ENCODE measurements around the gene SLC18B1.
A peak's percentile ranks its signal among the peaks of the same experiment; 100 is the strongest.
"Not testable (repeated sequence)": the region's sequence is repeated elsewhere in the genome, so short reads cannot be mapped to it uniquely, and the experiment has no call there.

Gene SLC18B1

DNA sequence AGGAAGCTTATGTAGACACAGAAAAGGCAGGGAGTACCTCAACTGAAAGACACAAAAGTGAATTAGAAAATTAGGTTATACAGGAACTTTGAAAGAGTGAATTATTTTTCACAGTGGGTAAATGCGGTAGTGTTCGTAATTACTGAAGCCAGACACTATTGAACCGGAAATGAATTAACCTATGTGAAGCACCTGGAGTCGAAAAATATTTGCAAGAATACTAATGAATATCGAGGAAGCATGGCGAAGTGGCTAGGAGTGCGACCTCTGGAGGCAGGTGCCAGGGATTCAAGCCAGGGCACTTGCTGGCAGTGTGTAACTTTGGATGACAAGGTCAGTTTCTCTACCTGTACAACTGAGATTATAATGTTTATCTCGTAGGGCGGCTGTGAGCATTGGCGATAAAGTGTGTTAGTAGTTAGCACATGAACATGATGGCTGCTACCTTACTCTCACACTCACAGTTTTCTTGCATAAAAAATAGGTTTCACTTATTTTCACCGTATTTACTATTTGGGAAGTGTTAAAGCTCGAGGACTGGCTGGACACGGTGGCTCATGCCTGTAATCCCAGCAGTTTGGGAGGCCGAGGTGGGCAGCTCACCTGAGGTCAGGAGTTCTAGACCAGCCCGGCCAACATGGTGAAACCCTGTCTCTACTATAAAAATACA, 567 bp upstream of the SLC18B1 start:
- peak; percentile 24 for DNase-seq

DNA sequence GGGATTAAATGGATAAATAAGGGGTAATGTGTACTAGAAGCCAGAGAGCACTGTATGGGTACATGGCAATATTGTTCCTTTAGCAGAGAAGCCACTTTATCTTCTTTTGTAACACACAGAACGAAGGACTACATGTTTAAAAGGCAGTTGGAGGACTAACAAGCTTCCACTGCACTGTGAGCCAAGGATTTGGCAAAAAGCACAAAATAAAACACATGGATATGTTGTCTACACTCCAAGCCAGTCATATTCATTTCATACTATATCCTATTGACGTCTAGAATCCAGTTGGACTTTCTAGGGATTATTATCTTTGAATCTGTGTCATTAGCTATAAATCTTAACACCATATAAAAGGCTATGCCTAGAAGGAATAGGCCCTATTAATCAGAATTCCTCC, 3.0 kb downstream of the SLC18B1 start:
- no peak for DNase-seq

DNA sequence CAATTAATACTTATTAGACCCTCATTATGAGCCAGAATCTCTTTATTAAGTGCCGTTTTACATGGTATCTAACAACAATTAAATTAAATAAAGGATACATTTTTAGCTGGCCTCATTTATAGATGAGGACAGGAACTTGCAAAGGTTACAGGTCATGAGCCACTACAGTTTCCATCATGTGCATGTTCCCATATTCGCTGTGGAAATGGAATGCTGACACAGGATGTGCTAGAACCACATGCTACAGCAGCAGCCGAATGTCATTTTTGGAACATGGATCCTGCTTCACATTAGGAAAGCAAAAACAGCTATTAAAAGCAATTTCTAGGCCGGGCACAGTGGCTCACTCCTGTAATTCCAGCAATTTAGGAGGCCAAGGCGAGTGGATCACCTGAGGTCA, 5.9 kb downstream of the SLC18B1 start:
- no peak for DNase-seq

DNA sequence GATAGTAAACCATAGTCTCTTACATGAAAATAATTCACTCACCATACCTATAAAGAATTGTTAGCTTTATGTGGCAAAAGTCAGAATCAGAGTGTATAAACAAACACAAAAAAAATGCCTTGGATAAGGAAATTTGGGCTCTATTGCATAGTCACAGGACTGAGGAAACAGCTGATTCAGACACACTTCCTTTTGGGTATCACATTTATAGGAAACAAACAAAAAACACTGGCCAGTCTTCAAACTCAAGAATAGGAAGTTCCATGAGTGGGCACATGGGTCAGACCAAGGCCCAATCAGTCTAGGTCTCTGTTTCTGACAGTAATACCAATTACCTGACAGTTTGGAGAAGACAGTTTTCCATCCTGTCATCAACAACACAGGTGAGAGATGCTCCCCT, 8.0 kb downstream of the SLC18B1 start:
- no peak for DNase-seq

DNA sequence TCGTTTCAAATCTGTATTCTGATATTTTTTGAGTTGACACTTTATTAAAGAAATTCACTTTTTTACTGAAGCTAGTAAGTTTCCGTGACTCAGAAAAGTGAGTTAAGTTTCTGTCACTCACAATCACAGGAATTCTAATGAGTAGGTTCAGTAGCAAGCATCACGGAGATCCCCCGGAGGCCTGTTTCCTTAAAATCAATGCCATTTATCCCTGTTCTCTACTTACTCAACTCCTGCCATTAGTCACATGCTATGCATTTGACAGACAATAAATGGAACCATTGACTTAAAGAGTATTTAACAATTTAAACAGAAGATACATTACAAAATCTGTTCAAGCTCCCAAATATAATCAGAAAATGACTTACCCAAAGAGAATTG, 9.1 kb downstream of the SLC18B1 start:
- DNase-seq: no peak

DNA sequence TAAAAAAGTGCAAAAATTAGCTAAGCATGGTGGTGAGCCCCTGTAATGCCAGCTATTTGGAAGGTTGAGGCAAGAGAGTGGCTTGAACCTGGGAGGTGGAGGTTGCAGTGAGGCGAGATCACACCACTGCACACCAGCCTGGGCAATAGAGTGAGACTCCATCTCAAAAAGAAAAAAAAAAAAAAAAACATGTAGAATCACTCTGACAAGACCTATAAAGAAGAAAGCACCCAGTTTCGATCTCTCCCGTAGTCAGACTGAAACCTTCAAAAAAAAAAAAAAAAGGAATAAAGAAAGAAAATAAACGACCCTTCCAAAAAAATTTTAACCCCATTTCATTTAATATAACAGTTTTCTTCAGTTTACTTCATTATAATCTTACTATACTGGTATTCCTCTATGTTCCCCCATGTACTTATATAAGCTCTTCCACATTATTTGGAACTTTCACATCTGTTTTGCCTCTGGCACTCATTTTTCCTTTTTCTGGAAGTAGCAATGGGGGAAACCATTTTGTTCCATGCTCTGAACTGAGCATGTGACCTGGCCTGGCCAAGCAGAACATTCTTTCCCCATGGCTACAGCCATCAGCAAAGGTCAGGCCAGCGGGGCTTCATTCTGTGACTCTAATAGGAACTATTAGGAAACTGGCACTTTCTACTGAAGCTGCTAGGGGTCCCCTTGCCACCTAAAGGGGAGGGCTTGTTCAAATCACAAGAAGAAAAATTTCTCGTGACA, 9.6 kb downstream of the SLC18B1 start:
- no peak for DNase-seq

DNA sequence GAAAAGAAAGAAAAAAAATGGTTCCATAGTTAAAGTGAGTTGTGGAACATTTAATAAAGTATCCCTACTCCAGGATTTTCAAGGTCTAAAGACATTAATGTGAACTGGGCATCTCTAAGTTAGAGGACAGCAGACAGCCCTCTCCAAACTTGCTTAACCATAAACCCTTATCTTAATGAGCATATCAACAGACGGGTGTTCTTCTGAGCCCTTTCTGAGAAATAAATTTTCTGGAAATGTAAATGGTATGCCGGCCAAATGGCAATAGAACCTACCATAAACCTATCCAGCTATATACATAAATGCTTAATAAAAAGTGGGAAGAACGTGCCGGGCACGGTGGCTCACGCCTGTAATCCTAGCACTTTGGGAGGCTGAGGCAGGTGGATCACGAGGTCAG, 12.5 kb downstream of the SLC18B1 start:
- DNase-seq: no peak

DNA sequence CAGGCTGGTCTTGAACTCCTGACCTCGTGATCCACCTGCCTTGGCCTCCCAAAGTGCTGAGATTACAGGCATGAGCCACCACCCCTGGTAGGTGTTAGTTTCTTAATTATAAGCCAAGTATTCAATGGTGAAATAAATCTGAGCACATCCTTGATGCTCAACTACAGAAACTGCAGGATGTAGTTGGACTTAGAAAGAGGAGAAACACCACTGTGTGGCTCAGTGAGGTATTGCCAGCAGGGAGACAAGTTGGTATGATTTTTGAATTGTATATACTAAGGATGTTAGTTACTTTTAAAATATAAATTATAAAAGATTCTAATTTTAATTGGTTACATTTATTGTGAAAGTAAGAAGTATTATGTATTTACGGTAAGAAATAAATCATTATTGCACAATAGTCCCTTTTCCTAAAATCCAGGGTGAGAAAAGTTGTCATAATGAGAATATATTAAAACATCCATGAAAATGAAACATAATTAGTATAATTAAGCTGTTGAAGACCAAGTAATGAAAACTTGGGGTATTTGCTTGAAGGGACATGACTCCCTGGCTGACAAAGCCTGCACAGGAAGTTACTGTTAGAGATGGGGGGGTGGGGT, 17.6 kb downstream of the SLC18B1 start:
- DNase-seq: peak; percentile 17

DNA sequence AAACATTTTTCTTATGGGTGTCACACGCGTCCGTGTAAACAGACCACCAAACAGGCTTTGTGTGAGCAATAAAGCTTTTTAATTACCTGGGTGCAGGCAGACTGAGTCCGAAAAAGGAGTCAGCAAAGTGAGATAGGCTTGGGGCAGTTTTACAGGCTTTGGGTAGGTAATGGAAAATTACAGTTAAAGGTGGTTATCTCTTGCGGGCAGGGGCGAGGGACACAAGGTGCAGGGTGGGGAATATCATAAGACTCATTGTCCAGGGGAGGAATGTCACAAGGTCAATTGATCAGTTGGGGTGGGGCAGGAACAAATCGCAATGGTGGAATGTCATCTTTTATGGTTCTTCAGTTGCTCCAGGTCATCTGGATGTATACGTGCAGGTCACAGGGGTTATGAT, 20.6 kb downstream of the SLC18B1 start:
- not testable (repeated sequence) for DNase-seq

DNA sequence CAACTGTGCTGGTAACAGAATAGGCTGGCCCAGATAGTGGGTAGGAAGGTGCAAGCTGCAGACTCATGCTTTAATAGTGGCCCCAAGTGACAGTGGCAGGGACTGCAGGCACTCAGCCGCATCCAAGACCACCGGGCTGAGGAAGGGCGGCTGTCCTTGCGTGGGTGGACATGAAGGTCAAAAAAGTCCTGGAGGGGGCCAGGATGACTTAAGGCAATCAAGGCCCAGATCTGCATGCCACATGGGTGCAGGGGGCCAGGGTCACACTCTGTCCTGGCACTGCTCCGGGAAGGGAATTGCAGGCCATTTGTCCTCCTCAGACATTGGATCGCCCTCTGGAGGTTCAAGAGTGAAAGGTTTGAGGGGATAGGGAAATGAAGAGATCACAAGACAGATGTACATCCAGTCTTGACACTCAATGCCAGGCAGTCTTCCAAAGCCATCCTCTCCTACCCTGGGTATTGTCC, 30.4 kb downstream of the SLC18B1 start:
- DNase-seq: no peak

DNA sequence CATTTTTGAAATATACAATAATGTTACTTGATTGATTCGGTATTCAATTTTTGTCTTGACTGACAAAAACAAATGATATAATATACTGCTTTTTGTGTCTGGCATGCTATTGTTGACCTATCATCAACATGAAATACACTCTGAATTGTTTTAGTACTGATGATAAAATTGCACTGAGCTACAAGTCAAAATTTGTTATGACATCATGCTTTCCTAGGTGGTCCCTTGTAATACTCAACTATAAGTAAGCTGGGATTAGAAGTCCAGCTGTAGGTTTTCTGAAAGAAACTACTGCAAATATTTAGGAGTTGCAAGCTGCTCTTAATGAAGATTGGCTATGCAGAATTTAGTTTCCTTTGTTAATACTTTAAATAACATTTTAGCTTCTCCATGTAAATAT, 32.9 kb downstream of the SLC18B1 start:
- no peak for DNase-seq

DNA sequence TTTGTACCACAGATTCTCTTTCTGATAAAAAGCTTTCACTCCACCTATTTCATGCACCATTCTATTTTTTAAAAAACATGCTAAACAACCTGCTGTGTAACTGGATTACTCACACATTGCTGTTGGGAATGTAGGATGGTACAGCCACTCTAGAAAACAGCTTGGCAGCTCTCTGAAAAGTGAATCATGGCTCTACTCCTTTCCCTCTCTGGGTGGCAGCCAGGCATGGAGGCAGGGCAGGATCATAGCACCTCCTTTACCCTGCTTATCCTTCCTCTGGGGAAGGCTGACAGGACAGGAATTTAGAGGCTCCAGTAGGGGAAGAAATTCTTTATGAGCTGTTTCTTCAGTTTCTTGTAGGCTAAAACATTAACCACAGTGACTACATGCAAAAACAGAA, 34.1 kb downstream of the SLC18B1 start:
- DNase-seq: peak; percentile 98

DNA sequence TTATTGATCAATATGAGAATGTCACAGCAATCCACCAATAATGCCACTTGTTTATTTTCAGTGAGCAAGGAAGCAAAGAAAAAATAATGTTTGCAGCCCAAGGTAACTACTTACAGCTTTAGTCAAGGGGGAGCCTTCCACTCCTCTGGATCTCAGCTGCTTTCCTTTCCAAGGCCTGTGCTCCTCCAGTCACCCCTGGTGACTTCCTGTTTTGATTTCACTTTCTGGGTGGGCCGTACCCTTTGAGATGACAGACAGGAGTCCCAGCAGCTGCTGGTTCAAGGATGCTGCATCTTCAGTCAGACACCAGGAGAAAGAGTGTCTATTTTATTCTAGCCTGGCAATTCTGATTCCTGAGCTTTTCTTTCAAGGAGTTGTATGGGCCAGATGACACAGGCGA, 35.2 kb downstream of the SLC18B1 start:
- DNase-seq: no peak

DNA sequence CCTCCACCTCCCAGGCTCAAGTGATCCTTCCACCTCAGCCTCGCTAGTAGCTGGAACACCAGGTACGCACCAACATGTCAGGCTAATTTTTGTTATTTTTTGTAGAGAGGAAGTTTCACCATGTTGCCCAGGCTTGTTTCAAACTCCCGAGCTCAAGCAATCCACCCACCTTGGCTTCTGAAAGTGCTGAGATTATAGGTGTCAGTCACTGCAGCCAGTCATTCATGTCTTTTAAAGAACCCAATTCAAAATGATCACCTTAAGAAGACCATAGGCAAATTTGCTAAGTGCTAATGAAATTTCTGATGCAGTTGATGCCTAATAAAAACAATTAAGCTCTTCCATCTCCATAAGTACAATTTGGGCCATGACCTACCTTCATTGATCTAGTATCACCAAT, 38.2 kb downstream of the SLC18B1 start:
- no peak for DNase-seq

DNA sequence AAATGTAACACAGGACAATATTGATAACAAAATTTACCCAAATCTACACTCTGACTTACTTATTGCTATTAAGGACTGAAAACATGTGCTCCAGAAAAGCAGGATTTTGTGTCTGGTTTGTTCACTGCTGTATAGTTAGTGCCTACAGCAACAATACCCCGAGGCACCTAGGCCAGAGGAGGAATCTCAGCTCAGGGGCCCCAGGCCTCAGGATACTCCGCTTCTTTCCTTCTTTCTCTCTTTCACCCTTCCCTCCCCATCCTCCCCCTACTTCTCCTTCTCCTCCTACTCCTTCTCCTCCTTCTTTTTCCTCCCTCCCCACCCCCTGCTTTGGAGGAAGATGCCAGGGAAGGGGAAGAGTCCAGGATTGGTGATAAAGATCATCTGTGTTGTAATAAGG, 39.7 kb downstream of the SLC18B1 start:
- no peak for DNase-seq

DNA sequence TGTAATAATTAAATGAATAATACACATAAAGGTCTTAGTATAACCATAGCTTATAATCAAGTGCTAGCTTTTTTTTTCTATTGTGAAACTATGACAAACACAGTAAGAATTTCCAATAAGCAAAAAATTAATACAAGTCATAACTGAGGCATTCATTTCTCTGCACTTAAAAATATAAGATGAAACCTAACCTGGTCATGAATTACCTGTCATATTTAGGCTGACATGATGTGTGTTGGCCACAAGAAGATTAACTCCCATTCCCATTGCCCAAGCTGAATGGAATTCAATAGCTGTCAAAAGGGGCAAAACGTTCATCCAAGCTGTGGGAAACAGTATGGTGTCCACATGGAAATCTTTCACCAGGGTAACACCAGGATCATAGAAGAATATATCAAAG, 46.2 kb downstream of the SLC18B1 start:
- DNase-seq: no peak

DNA sequence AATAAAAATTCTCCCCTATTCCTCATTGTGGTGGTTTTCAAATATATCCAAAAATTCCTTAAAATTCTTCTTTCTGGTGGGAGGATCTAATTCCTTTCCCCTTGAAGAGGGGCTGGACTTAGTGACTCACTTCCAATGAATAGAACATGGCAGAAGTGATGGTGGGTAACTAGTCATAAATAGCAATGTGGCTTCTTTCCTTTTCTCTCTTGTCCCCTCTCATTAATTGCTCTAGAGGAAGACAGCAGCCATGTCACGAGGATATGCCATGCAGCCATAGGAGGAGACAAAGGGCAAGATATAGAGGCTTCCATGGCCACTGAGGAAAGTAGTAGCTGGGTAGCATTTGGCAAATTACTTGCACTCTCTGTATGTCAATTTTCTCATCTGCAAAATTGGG, 46.6 kb downstream of the SLC18B1 start:
- DNase-seq: no peak

DNA sequence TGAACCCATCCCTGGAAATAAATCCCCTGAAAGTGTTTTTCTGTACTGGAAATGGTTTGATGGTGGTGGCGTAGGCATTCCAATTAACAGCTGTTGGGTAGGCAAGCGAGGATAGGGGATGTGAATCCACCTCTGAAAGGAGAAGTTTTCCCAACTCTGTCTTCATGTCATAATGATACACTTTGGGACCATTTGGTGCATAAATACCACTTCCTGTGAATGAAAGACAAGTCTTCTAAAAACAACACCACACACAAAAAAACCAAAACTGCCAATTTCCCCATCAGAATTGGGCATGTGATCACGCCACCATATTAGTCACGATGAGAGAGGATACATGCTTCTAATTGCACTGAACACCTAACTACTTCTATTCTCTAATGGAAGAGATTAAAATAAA, 47.1 kb downstream of the SLC18B1 start:
- DNase-seq: no peak

DNA sequence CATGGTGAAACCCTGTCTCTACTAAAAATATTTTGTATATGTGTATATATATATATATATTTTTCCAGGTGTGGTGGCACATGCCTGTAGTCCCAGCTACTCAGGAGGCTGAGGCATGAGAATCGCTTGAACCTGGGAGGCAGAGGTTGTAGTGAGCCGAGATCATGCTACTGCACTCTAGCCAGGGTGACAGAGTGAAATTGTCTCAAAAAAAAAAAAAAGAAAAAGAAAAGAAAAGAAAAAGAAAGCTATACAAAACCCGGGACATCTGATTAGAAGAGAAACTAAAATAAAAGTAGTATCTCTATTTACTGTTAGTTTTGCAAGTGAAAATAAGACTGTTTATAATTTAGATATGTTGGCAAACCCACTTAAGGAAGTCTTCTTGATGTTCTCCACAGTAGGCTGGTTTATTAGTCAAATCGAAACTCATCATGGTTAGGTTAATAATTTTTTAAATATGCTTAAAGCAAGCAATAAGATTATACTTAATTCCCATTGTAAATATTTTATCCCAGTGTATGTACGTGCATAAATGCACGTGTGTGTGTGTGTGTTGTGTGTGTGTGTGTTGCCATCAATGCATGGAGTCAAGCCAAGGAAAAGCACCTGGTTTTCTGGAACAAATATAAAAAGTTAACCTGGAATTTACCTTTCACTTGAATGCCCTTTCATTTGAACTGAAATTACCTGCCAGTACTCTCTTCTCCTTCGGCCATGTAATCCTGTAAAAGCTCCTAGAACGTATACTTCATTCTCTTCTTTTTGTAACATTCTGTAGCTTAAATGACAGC, 47.8 kb downstream of the SLC18B1 start:
- DNase-seq: no peak

DNA sequence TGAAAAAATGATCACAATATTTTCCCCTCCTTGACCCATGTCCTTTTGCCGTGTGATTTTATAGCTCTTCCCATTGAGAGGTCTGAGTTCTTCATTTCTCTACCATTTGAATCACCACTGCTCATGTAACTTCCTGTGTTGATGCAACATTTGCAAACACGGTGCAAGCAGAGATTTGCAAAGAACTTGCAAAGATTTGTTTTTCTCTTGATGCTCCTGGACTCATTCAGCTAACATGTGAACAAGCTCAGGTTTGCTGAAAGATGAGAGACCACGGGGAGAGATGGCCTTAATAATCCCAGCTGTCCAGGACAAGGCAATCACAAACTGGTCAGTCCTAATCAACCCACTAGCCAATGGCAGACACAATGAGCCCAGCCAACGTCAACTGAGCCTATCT, 49.3 kb downstream of the SLC18B1 start:
- peak; percentile 37 for DNase-seq

DNA sequence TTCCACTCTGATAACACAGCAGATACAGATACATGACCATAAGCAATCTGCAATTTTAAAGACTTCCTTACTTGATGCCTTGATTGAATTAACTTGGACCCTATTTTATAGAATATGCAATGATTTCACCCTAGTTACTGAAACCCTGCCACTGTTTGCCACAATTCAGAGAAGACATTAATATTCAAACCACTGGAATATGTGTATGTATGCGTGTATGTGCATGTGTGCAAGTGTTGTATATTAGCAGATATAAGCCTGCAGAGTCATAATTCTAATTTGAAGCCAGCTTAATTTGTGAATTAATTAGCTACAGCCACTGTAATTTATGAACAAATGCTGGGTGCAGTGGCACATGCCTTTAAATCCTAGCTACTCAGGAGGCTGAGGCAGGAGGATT, 50.0 kb downstream of the SLC18B1 start:
- no peak for DNase-seq

DNA sequence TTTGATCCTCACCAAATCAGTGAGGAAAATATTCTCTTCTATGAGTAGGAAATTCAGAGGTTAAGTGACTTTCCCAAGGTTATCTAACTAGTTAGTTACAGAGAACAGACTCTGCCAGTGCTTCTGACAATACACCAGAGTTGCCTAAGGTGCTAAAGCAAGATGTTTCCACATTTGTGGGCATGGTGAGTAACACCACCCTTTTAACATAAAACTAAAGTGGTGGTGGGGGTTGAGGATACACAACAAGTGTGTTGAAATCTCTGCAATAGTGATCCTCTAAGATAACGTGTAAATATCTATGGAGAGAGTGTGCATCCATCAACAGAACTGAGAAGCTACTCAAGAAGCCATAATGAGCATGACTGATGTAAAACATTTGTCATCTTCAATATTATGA, 52.4 kb downstream of the SLC18B1 start:
- DNase-seq: peak; percentile 58

DNA sequence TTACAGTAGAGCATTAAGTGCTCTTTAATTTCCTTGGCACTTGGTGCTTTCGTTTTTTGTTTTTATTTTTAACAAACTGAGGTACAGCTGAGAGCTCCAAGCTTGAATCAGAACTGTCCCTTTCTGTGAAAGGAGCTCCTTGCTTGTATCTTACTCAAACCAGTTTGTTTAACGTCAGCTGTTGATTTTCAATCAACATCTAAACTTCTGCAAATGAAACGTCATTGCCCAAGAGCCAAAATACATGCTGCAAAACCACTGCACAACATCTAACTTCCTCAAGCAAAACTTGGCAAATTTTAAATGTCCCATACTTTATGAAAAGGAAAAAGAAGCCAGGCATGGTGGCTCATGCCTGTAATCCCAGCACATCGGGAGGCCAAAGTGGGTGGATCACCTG, 55.9 kb downstream of the SLC18B1 start:
- no peak for DNase-seq

DNA sequence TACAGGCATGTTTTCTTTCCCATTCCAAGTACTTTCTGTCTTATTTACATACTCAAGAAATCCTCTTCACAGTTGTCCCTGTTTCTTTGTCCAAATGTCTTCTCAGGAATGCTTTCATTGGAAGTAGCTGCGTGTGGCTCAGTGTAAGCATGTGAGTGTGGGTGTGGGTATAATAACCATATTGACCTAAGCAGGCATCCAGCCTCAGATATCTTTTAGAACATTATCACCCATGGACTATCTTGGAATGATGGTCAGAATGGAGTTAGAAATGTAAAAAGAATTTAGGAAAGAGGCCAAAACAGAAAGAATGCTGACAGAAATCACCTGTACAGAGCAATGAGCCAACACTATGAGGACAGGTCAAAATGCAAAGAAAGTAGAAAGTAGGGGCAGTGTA, 57.2 kb downstream of the SLC18B1 start:
- peak; percentile 56 for DNase-seq

All from NCI-H226 (cell line).